SU-DHL-6 (cell line): Measurements from ENCODE around the gene SLC12A1.
"Not testable (repeated sequence)": the region's sequence is repeated elsewhere in the genome, so short reads cannot be mapped to it uniquely, and the experiment has no call there.

Experiments used
- H2AFZ ChIP-seq: fragments of 200-600 bp; sonication (generic); 2 replicates; pipeline ENCODE4 v1.6.1; 2014; ENCODE audit warnings: low read depth, mild to moderate bottlenecking, moderate library complexity, mixed read lengths, antibody characterized with exemption, low read length; ENCODE audit not compliant: severe bottlenecking
- H3F3A ChIP-seq: fragments of 200-600 bp; shearing (Covaris generic); 2 replicates; pipeline ENCODE4 v1.6.0; 2016; ENCODE audit warnings: antibody characterized with exemption, mild to moderate bottlenecking; ENCODE audit not compliant: insufficient read depth
- H3K27ac ChIP-seq: fragments of 200-600 bp; sonication (generic); 2 replicates; pipeline ENCODE4 v1.5.1; 2016; ENCODE audit warnings: low read depth, mild to moderate bottlenecking, low read length, moderate library complexity, mixed read lengths
- H3K27me3 ChIP-seq: fragments of 200-600 bp; sonication (generic), shearing (Covaris generic); 2 replicates; pipeline ENCODE4 v1.6.0; 2014; ENCODE audit warnings: mild to moderate bottlenecking, low read length
- H3K36me3 ChIP-seq: fragments of 200-600 bp; sonication (generic); 2 replicates; pipeline ENCODE4 v1.6.1; 2014; ENCODE audit warnings: mild to moderate bottlenecking, low read length, mixed read lengths
- H3K4me2 ChIP-seq: fragments of 300-600, 200-600 bp; shearing (Covaris generic), sonication (generic); 2 replicates; pipeline ENCODE4 v1.6.0; 2014; ENCODE audit warnings: low read length, low read depth, mild to moderate bottlenecking; ENCODE audit not compliant: poor library complexity, severe bottlenecking
- H3K4me3 ChIP-seq: fragments of 200-600 bp; sonication (generic); 2 replicates; pipeline ENCODE4 v1.5.1; 2014; ENCODE audit warnings: antibody characterized with exemption, low read length, mild to moderate bottlenecking, mixed read lengths; ENCODE audit not compliant: insufficient read depth, poor library complexity, severe bottlenecking
- H3K79me2 ChIP-seq: fragments of 200-600 bp; sonication (generic); 2 replicates; pipeline ENCODE4 v1.6.1; 2014; ENCODE audit warnings: mild to moderate bottlenecking, low read length, moderate library complexity; ENCODE audit not compliant: insufficient read depth
- H3K9ac ChIP-seq: fragments of 200-600 bp; sonication (generic); 2 replicates; pipeline ENCODE4 v1.7.0; 2014; ENCODE audit warnings: mild to moderate bottlenecking, low read length
- H3K9me2 ChIP-seq: fragments of 200-600 bp; sonication (generic); replicated peaks from 2 replicates; pipeline ENCODE4 v1.6.1; 2014; ENCODE audit warnings: low read length; ENCODE audit not compliant: insufficient read depth
- H3K9me3 ChIP-seq: fragments of 200-600 bp; sonication (generic); 2 replicates; pipeline ENCODE4 v1.6.1; 2014; ENCODE audit warnings: low read length, mixed read lengths; ENCODE audit not compliant: insufficient read depth
- H4K20me1 ChIP-seq: fragments of 200-600 bp; sonication (generic); 2 replicates; pipeline ENCODE4 v1.6.1; 2014; ENCODE audit warnings: low read depth, mild to moderate bottlenecking, antibody characterized with exemption, low read length, moderate library complexity, mixed read lengths
- EZH2phosphoT487 ChIP-seq: fragments of 200-600 bp; sonication (generic), shearing (Covaris generic); conservative IDR thresholded peaks from 2 replicates; pipeline ENCODE4 v1.6.1; 2018; ENCODE audit warnings: mild to moderate bottlenecking, antibody characterized with exemption, low read length, moderate library complexity, mixed read lengths
- TF ChIP-seq, protein P1 (sequence below): fragments of 200-600 bp; sonication (generic); IDR thresholded peaks from one replicate; pipeline ENCODE4 v1.5.1; 2017; ENCODE audit warnings: antibody characterized with exemption, mild to moderate bottlenecking, low read length, moderate library complexity; ENCODE audit not compliant: insufficient read depth, poor library complexity, severe bottlenecking

SLC12A1 gene

DNA sequence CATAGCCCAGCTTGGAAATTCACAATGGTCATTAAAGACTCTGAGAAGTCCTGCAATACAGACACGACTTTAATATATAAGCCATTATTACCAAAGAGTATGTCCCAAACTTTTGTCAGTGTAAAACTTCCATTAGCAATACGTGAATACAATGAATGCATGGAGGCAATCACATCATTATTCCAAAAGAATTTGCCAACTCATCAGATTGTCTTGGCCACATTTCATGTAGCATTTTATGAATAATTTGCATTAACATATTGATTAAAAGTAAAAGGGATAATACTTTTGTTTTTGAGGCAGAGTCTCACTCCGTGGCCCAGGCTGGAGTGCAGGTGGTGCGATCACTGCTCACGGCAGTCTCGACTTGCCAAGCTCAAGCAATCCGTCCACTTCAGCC is 117.2 kb downstream of the SLC12A1 start:
- H3K9ac ChIP-seq, result no peak overlapping the region
- H3K27me3 ChIP-seq, result no peaks in the 10 kb centered on the region
- no peaks in the 10 kb centered on the region for H3K9me2 ChIP-seq
- H3K4me3 ChIP-seq, result no peak overlapping the region
- H3K79me2 ChIP-seq, result no peaks in the 10 kb centered on the region
- no peaks in the 10 kb centered on the region for H3K36me3 ChIP-seq
- H3K4me2 ChIP-seq, result no peak overlapping the region
- H3K27ac ChIP-seq, result no peak overlapping the region
- no peaks in the 10 kb centered on the region for H3K9me3 ChIP-seq
- TF ChIP-seq EZH2phosphoT487, result no peak
- H4K20me1 ChIP-seq, result no peaks in the 10 kb centered on the region
- H2AFZ ChIP-seq, result no peak overlapping the region
- H3F3A ChIP-seq, result no peaks in the 10 kb centered on the region

DNA sequence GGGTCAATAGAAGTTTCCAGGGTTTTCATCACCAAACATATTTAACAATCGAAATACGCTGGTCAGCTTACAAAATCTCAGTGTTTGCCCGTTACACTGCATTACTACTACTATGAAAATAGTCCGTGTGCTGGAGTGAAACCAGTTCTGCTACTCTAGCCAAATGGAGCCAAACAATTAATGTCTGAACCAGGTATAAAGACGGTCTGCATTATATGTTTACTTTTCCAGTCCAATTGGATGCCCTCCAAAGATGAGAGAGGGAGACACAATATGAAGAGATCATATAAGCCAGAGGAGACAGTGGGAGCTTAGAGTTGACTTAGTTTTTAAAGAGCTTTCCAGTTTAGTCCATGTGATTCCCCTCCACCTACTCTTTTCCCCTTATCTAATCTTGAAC is 118.8 kb downstream of the SLC12A1 start:
- no peaks in the 10 kb centered on the region for H3K27me3 ChIP-seq
- no peaks in the 10 kb centered on the region for H3K9me3 ChIP-seq
- H3K9ac ChIP-seq, result no peak overlapping the region
- TF ChIP-seq, protein P1, sequence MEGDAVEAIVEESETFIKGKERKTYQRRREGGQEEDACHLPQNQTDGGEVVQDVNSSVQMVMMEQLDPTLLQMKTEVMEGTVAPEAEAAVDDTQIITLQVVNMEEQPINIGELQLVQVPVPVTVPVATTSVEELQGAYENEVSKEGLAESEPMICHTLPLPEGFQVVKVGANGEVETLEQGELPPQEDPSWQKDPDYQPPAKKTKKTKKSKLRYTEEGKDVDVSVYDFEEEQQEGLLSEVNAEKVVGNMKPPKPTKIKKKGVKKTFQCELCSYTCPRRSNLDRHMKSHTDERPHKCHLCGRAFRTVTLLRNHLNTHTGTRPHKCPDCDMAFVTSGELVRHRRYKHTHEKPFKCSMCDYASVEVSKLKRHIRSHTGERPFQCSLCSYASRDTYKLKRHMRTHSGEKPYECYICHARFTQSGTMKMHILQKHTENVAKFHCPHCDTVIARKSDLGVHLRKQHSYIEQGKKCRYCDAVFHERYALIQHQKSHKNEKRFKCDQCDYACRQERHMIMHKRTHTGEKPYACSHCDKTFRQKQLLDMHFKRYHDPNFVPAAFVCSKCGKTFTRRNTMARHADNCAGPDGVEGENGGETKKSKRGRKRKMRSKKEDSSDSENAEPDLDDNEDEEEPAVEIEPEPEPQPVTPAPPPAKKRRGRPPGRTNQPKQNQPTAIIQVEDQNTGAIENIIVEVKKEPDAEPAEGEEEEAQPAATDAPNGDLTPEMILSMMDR, result no peak
- TF ChIP-seq EZH2phosphoT487, result no peak
- H3F3A ChIP-seq, result no peaks in the 10 kb centered on the region
- peaks cover 9% of the 10 kb centered on the region; the same call in 1 of the 2 replicates for H3K79me2 ChIP-seq
- no peaks in the 10 kb centered on the region for H3K36me3 ChIP-seq
- no peak overlapping the region for H2AFZ ChIP-seq
- no peak overlapping the region for H3K27ac ChIP-seq
- H3K9me2 ChIP-seq, result no peaks in the 10 kb centered on the region
- no peak overlapping the region for H3K4me2 ChIP-seq
- H3K4me3 ChIP-seq, result no peak overlapping the region
- H4K20me1 ChIP-seq, result no peaks in the 10 kb centered on the region

DNA sequence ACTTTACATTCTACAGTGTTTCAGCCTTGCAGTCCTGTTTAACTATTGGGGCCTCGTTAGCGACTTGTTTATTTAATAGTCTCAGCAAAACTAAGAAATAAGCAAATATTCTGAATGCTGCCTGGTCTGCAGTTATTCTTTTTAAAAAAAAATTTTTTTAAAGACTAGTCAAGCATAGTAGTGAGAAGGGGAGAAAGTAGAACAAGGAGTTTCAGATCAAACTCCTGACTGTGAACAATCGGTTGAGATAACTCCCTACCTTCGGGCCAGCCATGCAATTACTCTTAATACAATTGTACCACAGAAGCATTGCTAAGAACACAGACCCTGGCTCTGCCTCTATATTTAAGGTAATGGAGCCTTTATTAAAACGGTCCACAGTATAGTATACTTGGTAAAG is 119.3 kb downstream of the SLC12A1 start:
- no peaks in the 10 kb centered on the region for H3F3A ChIP-seq
- H3K4me2 ChIP-seq, result no peak overlapping the region
- no peak overlapping the region for H3K27ac ChIP-seq

DNA sequence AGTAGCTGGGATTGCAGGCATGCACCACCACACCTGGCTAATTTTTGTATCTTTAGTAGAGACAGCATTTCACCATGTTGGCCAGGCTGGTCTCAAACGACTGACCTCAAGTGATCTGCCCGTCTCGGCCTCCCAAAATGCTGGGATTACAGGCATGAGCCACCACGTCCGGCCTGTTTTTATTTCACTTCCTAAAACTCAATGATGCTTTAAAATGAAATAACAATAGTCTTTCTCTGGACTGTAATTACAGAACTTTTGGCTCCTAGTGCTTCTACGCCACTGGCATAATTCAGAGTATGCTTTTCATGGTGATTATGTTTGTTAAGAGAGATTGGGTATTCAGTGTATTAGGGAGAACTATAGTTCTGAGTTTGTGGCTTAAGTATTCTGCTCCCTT is 120.1 kb downstream of the SLC12A1 start:
- not testable (repeated sequence) for H3K9me3 ChIP-seq, H3K36me3 ChIP-seq, H3F3A ChIP-seq, H4K20me1 ChIP-seq, H3K4me3 ChIP-seq, H3K27me3 ChIP-seq, H2AFZ ChIP-seq, H3K27ac ChIP-seq, H3K4me2 ChIP-seq, H3K9me2 ChIP-seq, H3K9ac ChIP-seq
- peaks cover 19% of the 10 kb centered on the region for H3K79me2 ChIP-seq

More for the DNA sequence above, 119.3 kb downstream of the SLC12A1 start:
- H4K20me1 ChIP-seq, result no peaks in the 10 kb centered on the region
- H3K9me2 ChIP-seq, result no peaks in the 10 kb centered on the region
- H3K79me2 ChIP-seq, result peaks cover 13% of the 10 kb centered on the region
- H2AFZ ChIP-seq, result no peak overlapping the region
- TF ChIP-seq EZH2phosphoT487, result no peak
- TF ChIP-seq, protein P1, result no peak
- H3K9ac ChIP-seq, result no peak overlapping the region
- H3K27me3 ChIP-seq, result no peaks in the 10 kb centered on the region
- no peaks in the 10 kb centered on the region for H3K9me3 ChIP-seq
- no peak overlapping the region for H3K4me3 ChIP-seq
- no peaks in the 10 kb centered on the region for H3K36me3 ChIP-seq
